Stimulated activated CD8-positive, alpha-beta memory T cell treated with anti-CD3 and anti-CD28 coated beads, Interleukin-15, amount 100 ng/mL, for 24 hours (primary cell): ENCODE measurements around the gene SLC27A4.

Source experiments
- DNase-seq: peaks from one replicate; pipeline ENCODE4 v3.0.0-alpha.2; 2020; ENCODE audit warnings: low read depth

The SLC27A4 gene

DNA sequence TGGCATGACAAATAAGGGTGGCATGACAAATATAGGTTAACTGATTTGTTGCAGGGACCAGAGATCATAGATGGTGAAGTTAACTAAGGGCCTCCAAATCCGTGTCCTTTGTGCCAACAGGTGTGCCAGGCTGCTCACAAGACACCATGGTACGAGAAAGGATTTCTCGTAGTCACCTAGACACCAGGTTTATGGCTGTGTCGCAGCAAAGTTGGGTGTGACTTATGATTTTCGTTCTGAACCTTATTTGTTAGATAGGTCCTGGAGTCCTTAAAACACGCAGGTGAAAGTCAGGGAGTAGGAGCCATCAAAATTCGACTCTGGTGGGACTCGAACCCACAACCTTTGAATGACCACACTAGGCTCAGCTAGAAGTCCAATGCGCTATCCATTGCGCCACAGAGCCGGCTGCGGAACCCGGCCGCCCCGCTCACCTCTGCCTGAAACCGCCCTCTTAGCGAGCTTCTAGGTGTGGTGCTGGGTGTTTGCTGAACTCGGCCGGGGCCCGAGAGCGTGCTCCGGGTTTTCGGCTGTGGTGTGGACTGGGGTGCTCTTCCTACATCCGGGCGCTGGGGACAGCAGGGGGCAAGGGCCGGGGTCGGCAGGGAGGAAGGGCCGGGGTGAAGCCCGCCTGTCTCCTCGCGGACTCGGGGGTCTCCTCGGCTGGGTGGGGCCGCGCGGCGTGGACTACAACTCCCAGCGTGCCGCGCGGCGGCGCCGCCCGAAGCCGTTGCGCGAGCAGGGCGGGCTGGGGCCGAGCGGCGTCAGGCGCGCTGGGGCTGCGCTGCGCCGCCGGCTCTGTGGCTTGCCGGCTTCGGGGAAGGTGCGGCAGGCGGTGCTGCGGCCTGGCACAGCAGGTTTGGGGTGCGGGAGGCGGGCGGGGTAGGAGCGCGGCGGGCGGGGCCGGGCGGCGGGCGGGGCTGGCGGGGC is at the start of gene SLC27A4:
Gene SLC27A4, plus strand, starts transcription at position 767 of the 930 bp plus-strand sequence. CDS start 2,606 bp downstream, outside the sequence.
- DNase-seq = peak; percentile 55

DNA sequence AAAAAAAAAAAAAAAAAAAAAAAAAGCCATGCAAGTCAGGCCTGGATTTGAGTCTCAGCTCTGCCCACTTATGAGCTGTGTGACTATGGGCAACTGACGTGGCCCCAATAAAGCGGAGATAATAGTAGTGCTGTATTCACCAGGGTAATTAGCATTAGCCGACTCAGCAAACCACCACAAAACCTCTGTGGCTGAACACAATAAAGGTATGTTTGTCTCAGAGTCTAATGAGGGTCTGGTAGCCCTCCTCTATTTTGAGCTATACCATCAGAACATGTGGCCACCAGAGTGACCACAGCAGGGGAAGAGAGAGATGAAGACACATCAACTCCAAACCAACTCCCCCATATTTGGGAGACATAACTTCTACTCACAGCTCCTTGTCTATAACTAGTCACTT is 48.3 kb upstream of the SLC27A4 start:
- DNase-seq = no peak

GRCh38 chr9:128293091-128293490 is 47.2 kb upstream of the SLC27A4 start:
- DNase-seq = no peak

- DNase-seq = no peak
Observed at GRCh38 chr9:128294142-128294541, 46.2 kb upstream of the SLC27A4 start.

- DNase-seq = no peak
Observed at GRCh38 chr9:128296340-128297220, 43.7 kb upstream of the SLC27A4 start.

- no peak for DNase-seq
Observed at GRCh38 chr9:128297221-128297773, 43.0 kb upstream of the SLC27A4 start.

DNA sequence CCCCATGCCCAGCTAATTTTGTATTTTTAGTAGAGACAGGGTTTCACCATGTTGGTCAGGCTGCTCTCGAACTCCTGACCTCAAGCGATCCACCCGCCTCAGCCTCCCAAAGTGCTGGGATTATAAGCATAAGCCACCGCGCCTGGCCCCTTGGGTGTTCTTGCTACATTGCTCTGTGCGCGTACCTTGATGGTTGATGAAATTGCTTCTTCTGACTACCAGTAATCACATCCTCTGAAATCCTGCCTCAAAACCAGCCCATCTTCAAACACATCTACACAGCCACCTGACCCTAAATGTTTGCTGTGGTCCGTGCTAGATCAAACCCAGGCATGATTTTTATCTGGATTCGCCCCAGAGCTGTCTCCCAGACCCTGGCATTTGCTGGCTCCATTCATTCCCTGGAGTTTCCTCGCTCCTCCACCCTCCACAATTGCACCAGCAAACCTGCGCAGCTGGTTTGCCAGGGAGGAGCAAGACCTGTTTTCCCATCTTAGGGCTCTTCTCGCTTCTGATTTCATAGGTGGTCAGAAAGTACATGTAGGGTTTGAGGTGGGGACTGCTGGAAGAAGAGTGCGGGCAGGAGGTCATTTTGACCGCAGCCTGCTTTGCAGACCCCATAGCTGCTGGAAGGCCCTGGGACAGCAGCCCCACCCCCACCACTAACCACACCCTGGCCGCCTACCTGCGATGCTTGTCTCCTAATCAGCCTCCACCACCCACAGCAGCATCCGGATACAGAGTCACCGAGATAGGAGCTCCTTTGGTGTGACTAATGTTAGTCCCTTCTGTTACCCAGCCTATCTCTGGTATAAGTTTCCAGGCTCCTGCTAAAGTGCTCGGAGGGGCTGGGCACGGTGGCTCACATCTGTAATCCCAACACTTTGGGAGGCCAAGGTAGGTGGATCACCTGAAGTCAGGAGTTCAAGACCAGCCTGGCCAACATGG is 41.5 kb upstream of the SLC27A4 start:
- DNase-seq = no peak

GRCh38 chr9:128304136-128304970 is 36.0 kb upstream of the SLC27A4 start:
- DNase-seq = no peak

GRCh38 chr9:128304971-128305288 is 35.4 kb upstream of the SLC27A4 start:
- no peak for DNase-seq

DNA sequence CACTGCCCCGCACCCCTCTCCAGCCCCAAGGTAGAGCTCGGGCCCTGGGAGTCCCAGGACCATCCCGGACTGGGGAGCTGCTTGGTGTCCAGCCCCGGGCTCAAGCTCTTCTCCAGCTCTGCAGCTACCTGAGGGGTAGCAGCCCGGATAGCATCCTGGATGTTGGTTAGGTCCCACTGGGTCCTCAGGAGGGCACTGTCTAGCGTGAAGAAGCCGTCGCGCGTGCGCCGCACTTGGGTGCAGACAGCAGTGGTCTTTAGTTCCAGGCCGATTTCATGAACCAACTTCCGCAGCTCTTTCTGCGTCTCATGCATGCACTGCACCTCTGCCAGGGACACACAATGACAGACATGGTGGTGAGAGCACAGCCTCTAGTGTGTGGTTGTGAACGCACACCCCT is 30.8 kb upstream of the SLC27A4 start:
- no peak for DNase-seq

DNA sequence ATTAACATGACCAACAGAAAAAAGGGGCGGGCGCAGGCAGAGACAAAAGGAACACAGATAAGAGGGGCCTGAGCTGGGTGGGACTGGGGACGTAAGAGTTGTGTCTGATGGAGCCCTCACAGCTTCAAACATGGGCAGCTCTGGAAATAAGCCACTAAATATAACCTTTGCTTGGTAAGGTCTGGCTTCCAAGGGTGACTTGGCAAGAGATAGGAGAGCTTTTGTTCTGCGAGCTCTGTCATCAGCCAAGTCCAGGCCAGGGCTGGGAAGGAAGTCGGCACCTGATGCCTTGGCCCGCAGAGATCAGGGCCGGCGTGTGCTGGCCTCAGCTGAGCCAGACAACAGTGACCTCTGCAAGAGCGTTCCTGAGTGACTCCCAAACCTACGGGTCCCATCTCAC is 29.9 kb upstream of the SLC27A4 start:
- no peak for DNase-seq

GRCh38 chr9:128314697-128315096 is 25.6 kb upstream of the SLC27A4 start:
- DNase-seq = no peak

GRCh38 chr9:128316421-128316820 is 23.9 kb upstream of the SLC27A4 start:
- DNase-seq = no peak

GRCh38 chr9:128317629-128318028 is 22.7 kb upstream of the SLC27A4 start:
- DNase-seq = no peak

DNA sequence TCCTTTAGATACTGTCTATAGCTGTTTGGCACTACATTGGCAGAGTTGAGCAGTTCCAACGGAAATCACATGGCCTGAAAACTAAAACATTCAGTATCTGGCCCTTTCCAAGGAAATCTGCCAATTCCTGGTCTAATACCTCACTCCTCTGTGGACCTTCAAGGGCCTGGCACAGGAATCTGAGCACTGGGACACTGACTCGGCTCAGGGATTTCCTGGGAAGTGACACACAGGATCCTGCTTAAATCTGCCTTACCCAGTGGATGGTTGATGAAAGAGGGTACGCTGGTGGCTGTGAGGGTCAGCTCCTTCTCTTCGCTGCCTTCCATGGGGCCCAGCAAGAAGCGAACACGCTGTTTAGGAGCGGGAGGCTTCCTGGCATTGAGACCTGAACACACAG is 19.0 kb upstream of the SLC27A4 start:
- DNase-seq = no peak

DNA sequence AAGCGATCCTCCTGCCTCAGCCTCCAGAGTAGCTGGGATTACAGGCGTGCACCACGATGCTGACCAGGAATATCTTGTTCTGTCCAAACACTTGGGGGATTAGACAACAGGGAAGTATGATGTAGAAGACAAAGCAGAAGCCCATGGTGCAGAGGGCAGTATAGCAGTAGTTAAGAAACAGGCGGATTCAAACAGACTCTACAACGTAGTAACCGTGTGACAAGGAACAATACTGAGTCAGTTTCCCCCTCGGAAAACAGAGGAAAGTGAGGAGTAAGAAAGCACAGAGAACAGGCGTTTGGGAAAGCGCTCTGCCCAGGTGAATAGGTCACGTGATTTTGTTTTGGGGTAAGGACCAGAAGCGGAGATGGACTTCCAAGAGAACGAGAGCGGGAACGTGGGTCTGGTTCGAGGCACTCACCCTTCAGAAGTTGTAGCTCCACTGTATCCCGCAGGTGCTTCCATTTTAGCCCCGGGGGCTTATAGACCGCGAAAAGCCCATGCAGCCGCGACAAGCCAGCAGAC is 18.4 kb upstream of the SLC27A4 start:
- DNase-seq = no peak

DNA sequence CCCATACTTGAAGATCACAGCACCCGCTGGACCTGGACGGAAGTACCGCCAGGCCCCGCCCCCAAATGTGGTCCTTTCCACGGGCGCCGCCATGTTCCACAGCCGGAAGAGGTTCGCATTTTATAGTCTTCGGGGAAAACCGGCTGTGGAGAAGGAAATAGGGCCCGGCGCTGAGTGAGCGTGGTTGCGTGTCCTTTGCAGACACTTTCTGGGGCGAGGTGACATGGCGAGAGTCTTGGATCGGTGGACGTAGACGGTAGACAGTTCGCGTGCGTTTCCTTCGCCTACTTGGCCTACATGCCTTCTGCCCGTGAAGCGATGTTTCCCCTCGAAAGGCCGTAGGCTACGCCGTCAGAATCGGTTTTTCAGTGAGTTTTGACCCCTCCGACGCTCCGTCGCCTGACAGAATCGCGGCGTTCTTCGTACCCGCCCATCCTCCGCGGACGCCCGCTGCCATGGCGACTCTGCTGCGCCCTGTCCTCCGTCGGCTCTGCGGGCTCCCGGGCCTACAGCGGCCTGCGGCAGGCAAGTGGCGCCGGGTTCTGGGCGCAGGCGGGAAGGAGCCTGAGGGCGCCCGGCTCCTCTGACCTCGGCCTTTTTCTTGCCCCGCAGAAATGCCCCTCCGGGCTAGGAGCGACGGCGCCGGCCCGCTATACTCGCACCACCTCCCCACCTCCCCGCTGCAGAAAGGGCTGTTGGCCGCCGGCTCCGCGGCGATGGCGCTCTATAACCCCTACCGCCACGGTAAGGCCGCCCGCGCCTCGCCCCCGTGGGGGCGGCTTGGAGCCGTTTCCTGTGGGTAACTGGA is 17.7 kb upstream of the SLC27A4 start, which contains the start of the genes COQ4 and TRUB2:
Gene COQ4, plus strand, starts transcription at position 436 of the 808 bp plus-strand sequence. Its CDS starts 20 bp downstream, at position 456.
Gene TRUB2, minus strand, starts transcription at position 44 of the 808 bp plus-strand sequence. Its CDS starts 39 bp downstream, at position 5.
- DNase-seq = peak; percentile 81

- no peak for DNase-seq
Observed at GRCh38 chr9:128323212-128323730, 17.1 kb upstream of the SLC27A4 start.

GRCh38 chr9:128323791-128324190 is 16.5 kb upstream of the SLC27A4 start:
- no peak for DNase-seq
